Measurements from ENCODE around the gene SRGAP1. TPM values are rescaled to one million over a fixed set of nuclear protein-coding genes. Genes with fewer than 3 reads are reported as not detected.

Gene SRGAP1
- total RNA-seq, 1 donor from 2014 or later: 14.8 TPM

DNA sequence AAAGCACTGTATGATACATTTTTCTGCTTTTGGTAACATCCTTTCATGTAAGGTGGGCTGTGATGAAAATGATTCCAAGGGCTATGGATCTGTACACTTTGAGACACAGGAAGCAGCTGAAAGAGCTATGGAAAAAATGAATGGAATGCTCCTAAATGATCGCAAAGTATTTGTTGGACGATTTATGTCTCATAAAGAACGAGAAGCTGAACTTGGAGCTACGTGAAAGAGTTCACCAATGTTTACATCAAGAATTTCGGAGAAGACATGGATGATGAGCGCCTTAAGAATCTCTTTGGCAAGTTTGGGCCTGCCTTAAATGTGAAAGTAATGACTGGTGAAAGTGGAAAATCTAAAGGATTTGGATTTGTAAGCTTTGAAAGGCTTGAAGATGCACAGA, 22.1 kb upstream of the SRGAP1 start:
- no peak overlapping the region for H3K27ac Mint-ChIP-seq (ENCODE audit: unreplicated experiment)
- TF ChIP-seq CTCF (conservative IDR thresholded peaks at IDR 0.05): no peak
- H3K4me3 Mint-ChIP-seq: no peak overlapping the region
- no peaks in the 10 kb centered on the region for H3K27me3 Mint-ChIP-seq (ENCODE audit: low read depth)
- peaks cover 9% of the 10 kb centered on the region for H3K9me3 Mint-ChIP-seq
- H3K4me1 Mint-ChIP-seq: no peaks in the 10 kb centered on the region
- DNase-seq (ENCODE audit: low read depth, low spot score): no peak
- H3K36me3 Mint-ChIP-seq (ENCODE audit: low read depth): no peaks in the 10 kb centered on the region

- H3K27ac Mint-ChIP-seq (ENCODE audit: unreplicated experiment): no peak overlapping the region
- no peaks in the 10 kb centered on the region for H3K27me3 Mint-ChIP-seq (ENCODE audit: low read depth)
- H3K4me1 Mint-ChIP-seq: no peaks in the 10 kb centered on the region
- TF ChIP-seq CTCF (conservative IDR thresholded peaks at IDR 0.05): no peak
- no peaks in the 10 kb centered on the region for H3K36me3 Mint-ChIP-seq (ENCODE audit: low read depth)
- peaks cover 9% of the 10 kb centered on the region for H3K9me3 Mint-ChIP-seq
- DNase-seq (ENCODE audit: low read depth, low spot score): no peak
- no peak overlapping the region for H3K4me3 Mint-ChIP-seq
These were observed 21.5 kb upstream of the SRGAP1 start for GRCh38 chr12:63823040-63823439.

DNA sequence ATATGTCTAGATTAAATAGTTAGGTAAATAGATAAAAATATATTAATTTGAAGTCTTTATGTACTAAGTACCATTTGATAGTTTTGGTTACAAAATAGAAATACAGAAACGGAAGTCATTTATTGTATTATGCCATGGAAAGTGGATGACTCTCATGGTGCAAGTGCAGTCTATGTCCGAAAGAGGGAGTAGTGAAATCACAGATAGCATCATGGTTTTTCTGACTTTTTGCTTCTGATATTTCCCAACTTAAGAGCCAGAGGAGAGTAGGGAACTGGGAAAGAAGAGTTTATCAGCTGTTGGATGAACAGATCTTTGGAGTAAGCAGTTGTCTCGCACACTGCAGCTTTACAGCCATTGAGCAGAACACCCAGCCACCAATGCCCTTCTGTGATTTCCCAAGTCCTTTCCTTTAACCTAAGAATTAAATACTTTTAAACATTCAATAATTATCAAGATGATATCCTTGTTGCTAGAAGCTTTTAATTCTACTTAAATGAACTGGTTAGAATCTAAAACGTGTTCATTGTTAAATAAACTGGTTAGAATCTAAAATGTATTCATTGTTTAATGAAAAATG, 18.4 kb upstream of the SRGAP1 start:
- Mint-ChIP-seq H3K4me1 (no peaks in the 10 kb centered on the region), H3K27ac (ENCODE audit: unreplicated experiment) (no peak overlapping the region), H3K27me3 (ENCODE audit: low read depth) (no peaks in the 10 kb centered on the region), H3K4me3 (no peak overlapping the region), H3K36me3 (ENCODE audit: low read depth) (no peaks in the 10 kb centered on the region), H3K9me3 (peaks cover 4% of the 10 kb centered on the region)
- DNase-seq (ENCODE audit: low read depth, low spot score): no peak
- peak; percentile 85 for TF ChIP-seq CTCF (conservative IDR thresholded peaks at IDR 0.05)

- peaks cover 4% of the 10 kb centered on the region for H3K9me3 Mint-ChIP-seq
- H3K4me1 Mint-ChIP-seq: no peaks in the 10 kb centered on the region
- no peak for TF ChIP-seq CTCF (conservative IDR thresholded peaks at IDR 0.05)
- no peak overlapping the region for H3K4me3 Mint-ChIP-seq
- H3K27ac Mint-ChIP-seq (ENCODE audit: unreplicated experiment): no peak overlapping the region
- H3K36me3 Mint-ChIP-seq (ENCODE audit: low read depth): no peaks in the 10 kb centered on the region
- no peaks in the 10 kb centered on the region for H3K27me3 Mint-ChIP-seq (ENCODE audit: low read depth)
- DNase-seq (ENCODE audit: low read depth, low spot score): no peak
These were observed 15.6 kb upstream of the SRGAP1 start for GRCh38 chr12:63828867-63829266.

- Mint-ChIP-seq H3K9me3 (no peaks in the 10 kb centered on the region), H3K27me3 (ENCODE audit: low read depth) (peaks cover 3% of the 10 kb centered on the region), H3K27ac (ENCODE audit: unreplicated experiment) (no peak overlapping the region), H3K4me1 (no peaks in the 10 kb centered on the region), H3K36me3 (ENCODE audit: low read depth) (no peaks in the 10 kb centered on the region), H3K4me3 (no peak overlapping the region)
- TF ChIP-seq CTCF (conservative IDR thresholded peaks at IDR 0.05): no peak
- DNase-seq (ENCODE audit: low read depth, low spot score): no peak
These were observed 8.5 kb upstream of the SRGAP1 start for GRCh38 chr12:63836046-63836445.
